ENCODE data around the gene FAIM2.
"Not testable (repeated sequence)": the region's sequence is repeated elsewhere in the genome, so short reads cannot be mapped to it uniquely, and the experiment has no call there.

The FAIM2 gene

DNA sequence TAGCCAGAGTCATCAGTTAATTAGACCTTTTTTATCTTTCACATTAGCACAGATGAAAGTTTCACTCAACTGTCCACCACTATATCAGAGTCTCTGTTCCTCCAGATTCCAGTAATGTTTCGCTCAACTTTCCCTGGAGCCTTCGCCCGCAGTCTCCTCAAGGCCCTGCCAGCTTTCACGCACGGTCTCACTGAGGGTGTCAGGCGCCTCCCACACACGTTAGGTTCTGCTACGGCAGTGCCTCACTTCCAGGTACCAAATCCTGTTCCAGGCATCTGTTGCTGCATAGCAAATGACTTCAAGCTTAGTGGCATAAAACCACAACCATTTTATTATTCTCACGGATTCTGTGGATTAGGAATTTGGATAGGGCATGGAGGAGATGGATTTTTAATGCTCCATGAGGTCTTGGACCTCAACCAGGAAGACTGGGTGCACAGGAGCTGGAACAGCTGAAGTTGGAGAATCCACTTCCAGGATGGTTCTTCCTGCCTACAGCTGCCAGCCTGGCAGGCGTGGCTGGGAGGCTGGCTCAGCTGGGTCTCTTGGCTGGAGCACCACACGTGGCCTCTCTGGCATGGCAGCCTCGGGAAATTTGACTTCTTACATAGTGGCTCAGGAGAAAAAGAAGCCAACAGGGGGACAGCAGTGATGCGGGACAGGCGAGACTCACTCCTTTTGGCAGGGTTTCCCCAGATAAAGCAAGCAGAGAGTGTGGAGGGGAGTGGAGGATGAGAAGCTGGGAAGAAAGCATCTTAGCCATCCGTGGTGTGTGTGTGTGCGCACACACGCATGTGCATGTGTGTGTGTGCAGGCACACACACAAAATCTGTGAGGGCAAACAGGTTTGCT is 39.5 kb downstream of the FAIM2 start:
- no peak for DNase-seq (ENCODE audit: low read depth)

DNA sequence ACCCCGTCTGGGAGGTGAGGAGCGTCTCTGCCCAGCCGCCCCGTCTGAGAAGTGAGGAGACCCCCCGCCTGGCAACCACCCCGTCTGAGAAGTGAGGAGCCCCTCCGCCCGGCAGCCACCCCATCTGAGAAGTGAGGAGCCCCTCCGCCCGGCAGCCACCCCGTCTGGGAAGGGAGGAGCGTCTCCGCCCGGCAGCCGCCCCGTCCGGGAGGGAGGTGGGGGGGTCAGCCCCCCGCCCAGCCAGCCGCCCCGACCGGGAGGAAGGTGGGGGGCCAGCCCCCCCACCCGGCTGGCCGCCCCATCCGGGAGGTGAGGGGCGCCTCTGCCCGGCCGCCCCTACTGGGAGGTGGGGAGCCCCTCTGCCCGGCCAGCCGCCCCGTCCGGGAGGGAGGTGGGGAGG is 42.8 kb downstream of the FAIM2 start:
- not testable (repeated sequence) for DNase-seq (ENCODE audit: low read depth)

GRCh38 chr12:49855890-49856289 is 47.8 kb downstream of the FAIM2 start:
- DNase-seq (ENCODE audit: low read depth), result not testable (repeated sequence)

DNA sequence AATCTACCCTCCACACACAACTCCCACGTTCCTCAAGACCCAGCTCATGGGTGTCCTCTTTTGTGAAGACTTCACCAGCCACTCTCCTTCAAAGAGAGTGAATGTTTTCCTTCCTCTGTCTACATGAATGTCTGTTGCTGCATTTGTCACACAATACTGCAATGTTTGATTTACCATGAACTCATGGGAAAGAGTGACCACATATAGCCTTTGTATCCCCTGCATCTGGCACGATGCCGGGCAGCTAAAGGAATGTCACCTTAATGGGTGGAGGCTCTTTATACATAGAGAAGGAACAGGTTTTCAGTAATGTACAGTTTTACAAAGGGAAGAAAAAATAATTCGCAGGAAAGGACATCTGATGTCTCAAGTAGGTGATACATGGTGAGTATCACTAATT is 48.7 kb downstream of the FAIM2 start:
- no peak for DNase-seq (ENCODE audit: low read depth)

DNA sequence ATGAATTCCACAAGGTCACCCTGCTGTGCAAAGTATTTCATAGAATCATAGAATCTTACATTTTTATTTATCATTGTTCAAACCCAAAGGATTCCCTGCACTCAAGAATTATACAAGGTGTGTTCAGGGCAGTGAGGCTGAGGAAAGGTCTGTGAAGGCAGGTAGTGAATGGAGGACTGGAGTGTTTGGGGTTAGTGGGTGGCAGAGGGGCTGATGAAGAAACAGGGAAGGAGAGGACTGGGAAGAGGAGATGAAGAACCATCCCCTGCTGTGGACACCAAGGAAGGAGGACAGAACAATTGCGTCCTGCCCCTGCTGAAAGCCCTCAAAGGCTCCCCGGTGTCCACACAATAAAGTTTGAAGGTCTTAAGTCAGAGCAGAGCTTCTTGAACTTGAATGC is 50.0 kb downstream of the FAIM2 start:
- no peak for DNase-seq (ENCODE audit: low read depth)

- no peak for DNase-seq (ENCODE audit: low read depth)
Measured at GRCh38 chr12:49847161-49847560, 56.5 kb downstream of the FAIM2 start.

DNA sequence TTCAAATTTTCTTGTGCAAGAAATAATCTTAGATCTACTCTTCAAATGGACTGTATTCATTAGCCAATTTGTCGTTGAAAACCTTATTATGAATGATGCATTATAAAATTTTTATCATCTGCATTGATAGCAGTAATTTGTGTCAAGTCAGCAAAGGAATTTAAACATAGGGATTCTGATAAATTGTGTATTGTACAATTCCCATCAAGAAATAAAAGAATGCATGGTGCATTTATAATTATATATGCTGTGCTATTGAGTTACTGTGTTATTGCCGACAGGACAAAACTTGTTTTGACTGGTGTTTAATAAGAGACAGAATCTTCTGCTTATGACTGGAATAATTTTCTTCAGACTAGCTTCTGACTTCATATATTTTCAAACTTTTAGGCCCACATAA is 57.7 kb downstream of the FAIM2 start:
- DNase-seq (ENCODE audit: low read depth), result no peak

- DNase-seq (ENCODE audit: low read depth), result no peak
Measured at GRCh38 chr12:49843876-49844437, 59.7 kb downstream of the FAIM2 start.

DNA sequence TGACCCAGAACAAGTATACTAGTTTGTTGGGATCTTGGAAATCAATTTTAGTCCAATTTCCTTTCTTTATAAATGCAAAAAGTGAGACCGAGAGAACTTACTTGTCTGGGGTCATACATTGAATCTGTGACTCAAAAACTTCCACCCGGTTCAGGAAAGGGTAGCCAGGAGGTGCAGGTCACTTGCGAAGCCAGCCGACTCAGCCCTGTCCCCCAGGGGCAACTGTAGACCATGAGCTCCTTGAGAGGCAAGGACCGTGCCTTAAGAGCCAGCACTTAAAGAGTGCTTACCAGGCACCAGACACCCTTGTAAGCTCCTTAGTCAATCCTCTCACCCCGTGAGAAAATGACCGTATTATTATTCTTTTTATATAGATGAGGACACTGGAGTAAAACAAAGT is 60.3 kb downstream of the FAIM2 start:
- DNase-seq (ENCODE audit: low read depth), result no peak

- DNase-seq (ENCODE audit: low read depth), result peak; percentile 92
Measured at GRCh38 chr12:49842519-49843352, 61.0 kb downstream of the FAIM2 start, which contains the start of gene BCDIN3D. BCDIN3D (minus strand) TSS chr12:49843106; CDS start chr12:49843087, 19 bp downstream.

DNA sequence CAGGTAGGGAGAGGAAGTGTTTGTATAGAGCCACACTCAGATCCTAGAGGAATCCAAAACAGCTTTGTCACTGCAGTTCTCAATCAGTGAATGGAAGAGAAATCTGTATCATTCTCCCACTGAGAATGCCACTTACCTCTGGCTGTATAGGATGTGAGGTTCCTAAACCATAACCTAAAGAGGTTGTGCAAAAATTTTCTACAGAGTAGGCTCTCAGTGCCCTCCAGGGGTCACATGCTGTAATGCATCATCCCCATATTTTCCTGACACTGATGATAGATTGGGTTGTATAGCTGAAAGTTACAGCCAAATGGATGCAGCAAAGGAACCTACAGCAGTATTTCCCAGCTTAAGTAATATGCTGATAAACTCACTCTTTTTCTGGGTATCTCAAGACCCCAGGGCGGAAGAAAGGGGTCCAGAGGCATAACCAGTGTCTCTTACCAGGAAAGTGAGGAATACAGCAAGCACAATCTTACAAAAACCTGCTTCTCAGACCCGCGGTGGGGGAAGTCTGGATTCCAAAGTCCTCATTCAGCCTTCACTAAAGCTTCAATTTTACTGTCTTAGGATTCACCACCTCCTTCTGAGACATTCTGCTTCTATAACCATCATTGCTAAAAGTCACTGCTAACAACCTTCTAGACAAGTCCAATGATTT is 64.6 kb downstream of the FAIM2 start:
- no peak for DNase-seq (ENCODE audit: low read depth)

DNA sequence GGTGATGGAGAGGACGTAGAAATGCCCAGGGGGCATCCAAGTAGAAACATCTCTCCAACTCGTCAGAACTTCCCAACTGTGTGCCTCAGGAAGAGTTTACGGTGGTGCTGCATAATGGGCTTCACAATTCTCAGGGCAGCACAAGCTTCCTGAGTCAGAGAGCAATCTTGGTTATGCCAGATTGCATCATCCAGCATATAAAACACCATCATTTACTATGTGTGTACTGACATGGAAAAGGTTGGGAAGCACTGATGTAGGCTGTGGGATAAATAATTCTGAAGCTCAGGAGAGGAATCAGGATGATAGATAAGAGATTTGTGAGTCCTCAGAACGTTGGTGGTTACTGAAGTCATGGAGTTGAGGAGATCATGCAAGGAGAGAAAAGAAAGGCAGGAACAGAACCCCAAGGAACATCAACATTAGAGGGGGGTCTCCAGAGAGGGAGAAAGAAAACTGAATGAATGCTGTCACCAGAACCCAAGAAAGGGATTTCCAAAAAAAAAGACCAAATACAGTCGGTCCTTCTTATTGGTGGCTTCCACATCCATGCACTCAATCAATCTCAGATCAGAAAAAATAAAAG is 70.8 kb downstream of the FAIM2 start:
- no peak for DNase-seq (ENCODE audit: low read depth)

DNA sequence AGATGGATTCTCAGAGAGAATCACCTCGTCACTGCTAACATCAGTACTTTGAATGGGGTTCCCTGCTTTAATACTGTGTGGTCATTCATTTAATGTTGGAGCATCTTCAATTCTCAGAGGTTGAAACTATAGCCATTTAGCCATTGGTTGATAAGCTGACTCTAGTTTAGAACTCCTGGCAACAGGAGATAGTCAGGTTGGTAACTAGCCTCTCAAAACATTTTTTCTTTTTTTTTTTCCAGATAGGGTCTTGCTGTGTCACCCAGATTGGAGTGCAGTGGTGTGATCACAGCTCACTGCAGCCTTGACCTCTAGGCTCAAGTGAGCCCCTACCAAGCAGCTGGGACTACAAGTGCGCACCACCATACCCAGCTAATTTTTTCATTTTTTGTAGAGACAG is 72.0 kb downstream of the FAIM2 start:
- DNase-seq (ENCODE audit: low read depth), result no peak

DNA sequence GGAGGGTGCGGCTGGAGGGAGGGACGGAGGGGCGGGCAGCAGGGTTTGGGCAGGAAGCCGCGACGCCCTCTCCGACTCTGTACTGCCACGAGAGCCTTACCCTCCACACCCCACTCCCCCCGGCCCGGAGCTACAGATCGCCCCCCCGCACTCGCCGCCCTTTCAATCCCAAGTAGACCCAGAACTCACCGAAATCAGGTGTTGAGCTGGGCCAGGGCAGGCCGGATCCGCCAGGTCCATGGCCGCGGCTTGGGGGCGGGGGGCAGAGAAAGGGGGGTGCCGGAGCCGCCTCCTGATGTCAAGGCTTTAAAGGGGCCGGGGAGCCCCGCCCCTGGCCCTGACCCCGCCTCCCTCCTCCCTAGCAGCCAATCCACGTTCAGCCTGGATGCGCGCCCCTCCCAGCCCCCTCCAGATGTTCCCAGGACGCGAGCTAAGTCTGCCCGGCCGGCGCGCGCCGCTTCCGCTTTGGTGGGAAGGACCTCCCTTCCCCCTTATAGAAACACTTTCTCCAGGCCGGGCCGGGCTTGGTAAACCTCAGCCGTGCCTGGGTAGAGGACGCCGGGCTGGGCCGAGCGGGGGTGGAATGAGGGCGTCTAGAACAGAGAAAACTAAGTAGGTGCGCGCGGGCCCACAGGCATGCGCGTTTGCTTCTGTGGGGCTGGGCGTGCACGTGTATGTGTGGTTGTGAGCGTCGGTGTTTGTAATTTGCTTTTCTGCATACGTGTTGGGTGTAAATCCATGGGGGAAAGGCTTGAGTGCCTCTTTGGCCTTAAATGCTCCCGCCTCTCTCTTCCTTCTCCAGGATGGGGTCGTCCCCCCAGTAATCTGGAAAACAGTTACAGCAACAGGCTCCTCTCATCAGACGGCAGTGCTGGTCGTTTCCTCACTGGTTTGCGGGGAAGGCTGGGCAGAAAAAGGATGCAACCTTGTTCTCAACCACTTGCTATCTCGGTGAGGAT is 75.3 kb downstream of the FAIM2 start, which contains the start of gene NCKAP5L:
Gene NCKAP5L (minus strand): TSS at position 281 of the 959 bp plus-strand sequence. CDS start 24,369 bp downstream, outside the sequence.
- DNase-seq (ENCODE audit: low read depth), result peak; percentile 90

DNA sequence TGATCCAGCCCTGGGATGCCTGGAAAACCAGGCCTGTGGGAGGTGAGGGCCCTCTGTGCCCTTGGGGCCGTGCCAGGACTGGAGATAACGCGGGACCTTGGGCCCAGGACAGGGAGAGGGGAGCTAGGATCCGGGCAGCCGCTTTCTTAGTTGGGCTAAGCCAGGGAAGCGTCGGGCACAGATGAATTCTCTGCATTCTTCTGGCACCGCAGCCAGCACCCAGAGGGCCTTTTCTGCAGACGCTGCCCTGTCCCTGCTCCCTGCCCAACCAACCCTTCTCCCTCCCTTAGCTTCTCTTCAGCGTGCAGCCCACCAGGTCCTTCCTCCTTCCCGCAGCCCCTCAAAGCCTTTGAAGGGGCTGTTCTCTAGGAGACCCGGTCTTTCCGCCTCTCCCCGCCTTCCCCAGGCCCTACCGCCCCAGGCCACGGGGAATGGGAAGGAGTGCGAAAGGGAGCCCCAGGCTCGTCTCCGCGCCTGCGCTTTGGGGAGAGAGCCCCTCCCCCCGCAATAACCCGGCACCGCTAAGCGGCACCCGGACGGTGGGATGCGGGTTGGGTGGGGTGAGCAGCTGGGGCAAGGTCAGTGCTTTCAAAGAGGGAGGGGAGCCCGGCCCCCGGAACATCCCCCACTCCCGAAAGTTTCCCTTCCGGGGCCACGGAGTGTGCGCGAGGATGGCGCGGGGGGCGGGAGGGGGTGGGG is 76.2 kb downstream of the FAIM2 start:
- peak; percentile 20 for DNase-seq (ENCODE audit: low read depth)

DNA sequence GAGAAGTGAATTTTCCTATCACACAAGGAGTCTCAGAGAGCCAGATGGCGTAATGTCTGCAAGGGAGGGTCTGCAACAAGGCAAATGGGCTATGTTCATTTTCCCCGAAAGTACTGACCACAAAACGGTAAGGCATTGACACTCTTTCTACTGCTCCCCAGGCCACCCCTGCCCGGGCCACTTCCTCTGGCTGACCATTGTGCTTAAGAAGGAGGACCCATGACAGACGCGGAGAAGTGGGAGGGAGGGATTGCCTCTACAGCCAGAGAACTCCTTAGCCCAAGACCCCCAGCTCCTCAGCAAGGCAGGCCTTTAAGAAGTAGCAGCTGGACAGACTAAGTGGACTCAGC is 76.7 kb downstream of the FAIM2 start:
- no peak for DNase-seq (ENCODE audit: low read depth)

DNA sequence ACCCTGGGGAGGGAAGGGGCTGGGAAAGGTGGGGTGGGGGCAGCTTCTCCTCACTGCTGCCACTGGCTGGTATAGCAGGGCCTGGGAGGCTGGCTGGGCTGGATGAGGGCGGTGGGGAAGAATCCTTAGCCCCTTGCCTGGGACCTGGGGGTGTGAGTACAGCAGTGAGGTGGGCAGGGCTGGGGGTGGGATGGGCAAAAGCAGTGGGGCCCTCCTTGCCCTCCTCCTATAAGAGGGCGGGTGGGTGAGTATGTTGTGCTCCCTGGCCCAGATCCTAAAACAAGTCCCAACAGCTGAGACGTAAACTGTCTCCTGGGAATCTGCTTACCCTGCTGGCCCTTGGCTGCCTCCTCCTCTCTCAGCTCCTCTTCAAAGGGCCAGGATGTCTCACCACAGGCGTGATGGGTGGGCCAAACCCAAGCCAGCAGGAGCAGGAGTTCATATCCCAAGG is 77.7 kb downstream of the FAIM2 start:
- no peak for DNase-seq (ENCODE audit: low read depth)

GRCh38 chr12:49825360-49825970 is 78.2 kb downstream of the FAIM2 start:
- no peak for DNase-seq (ENCODE audit: low read depth)

GRCh38 chr12:49824895-49825294 is 78.8 kb downstream of the FAIM2 start:
- no peak for DNase-seq (ENCODE audit: low read depth)

Measured in activated T-helper 9 cell treated with anti-CD3 and anti-CD28 coated beads, Interleukin-2, amount 50 U/mL, for 16 hours (primary cell).